H1 (cell line): ENCODE data around the gene VRK2. TPM values are rescaled to one million over a fixed set of nuclear protein-coding genes. Genes with fewer than 3 reads are reported as not detected.

Source experiments
- CTCF ChIA-PET: fragments of 300-600 bp; sonication (Branson Sonifier 250); formaldehyde crosslinking; loops from one replicate; lab custom pipeline; 2021; ENCODE audit not compliant: partially characterized antibody; lab: Charles Lee
- POLR2A ChIA-PET: fragments of 300-600 bp; sonication (Branson Sonifier 250); formaldehyde crosslinking; loops from one replicate; lab custom pipeline; 2021; ENCODE audit warnings: inconsistent platforms; ENCODE audit not compliant: partially characterized antibody; lab: Charles Lee
- DNase-seq, 2 experiments: peaks; one replicate each; pipeline versions ENCODE4 v3.0.0 to v3.0.0-alpha.2; 2010 to 2022; ENCODE audit warnings: low spot score in 2 of 2, low read depth in 1 of 2, mixed read lengths in 1 of 2
- FAIRE-seq: peaks from 2 replicates; lab custom pipeline; 2011; peaks lifted over from hg19 to GRCh38; lab: Jason Lieb, UNC
- H2AFZ ChIP-seq: 2 replicates; pipeline ENCODE4 v1.8.1; 2012; ENCODE audit warnings: low read length, inconsistent platforms
- H2AK5ac ChIP-seq: 2 replicates; pipeline ENCODE4 v1.6.1; 2013; ENCODE audit warnings: low read depth, low read length
- H2BK120ac ChIP-seq: replicated peaks from 2 replicates; pipeline ENCODE3; 2013; ENCODE audit warnings: low read depth, low read length, inconsistent platforms
- H2BK12ac ChIP-seq: 2 replicates; pipeline ENCODE4 v1.6.1; 2013; ENCODE audit warnings: low read depth, low read length
- H2BK15ac ChIP-seq: 2 replicates; pipeline ENCODE4 v1.6.1; 2013; ENCODE audit warnings: low read length
- H2BK20ac ChIP-seq: 2 replicates; pipeline ENCODE4 v1.6.1; 2013; ENCODE audit warnings: low read length
- H2BK5ac ChIP-seq: 2 replicates; pipeline ENCODE4 v1.6.1; 2013; ENCODE audit warnings: low read depth, low read length
- H3K14ac ChIP-seq: 2 replicates; pipeline ENCODE4 v1.6.1; 2013; ENCODE audit warnings: inconsistent platforms; ENCODE audit not compliant: insufficient read length
- H3K18ac ChIP-seq: 2 replicates; pipeline ENCODE4 v1.6.1; 2013; ENCODE audit warnings: low read length; ENCODE audit errors: extremely low read depth
- H3K23ac ChIP-seq: 2 replicates; pipeline ENCODE4 v1.6.1; 2013; ENCODE audit warnings: inconsistent platforms; ENCODE audit not compliant: insufficient read length
- H3K23me2 ChIP-seq: 2 replicates; pipeline ENCODE4 v1.6.1; 2013; ENCODE audit warnings: low read depth, low read length
- H3K27ac ChIP-seq: 2 replicates; pipeline ENCODE4 v1.6.1; 2011; ENCODE audit warnings: low read depth, low read length, inconsistent platforms
- H3K27me3 ChIP-seq, 4 experiments: replicated peaks in 1 of 4; 1 replicate in 1 of 4; 2 replicates in 3 of 4; pipeline versions ENCODE4 v1.6.1 to v1.8.1; 2011 to 2013; ENCODE audit warnings: low read length in 3 of 4, mild to moderate bottlenecking in 3 of 4, inconsistent platforms in 2 of 4, mixed read lengths in 2 of 4, moderate library complexity in 1 of 4; ENCODE audit not compliant: control insufficient read depth in 3 of 4, insufficient read depth in 3 of 4; ENCODE audit errors: extremely low read depth in 1 of 4
- H3K36me3 ChIP-seq, 4 experiments: 2 replicates each; pipeline versions ENCODE4 v1.6.1 to v1.8.1; 2011 to 2013; ENCODE audit warnings: mild to moderate bottlenecking in 4 of 4, low read length in 3 of 4, moderate library complexity in 2 of 4, control low read depth in 1 of 4, inconsistent platforms in 1 of 4; ENCODE audit not compliant: insufficient read depth in 4 of 4, control insufficient read depth in 2 of 4
- H3K4ac ChIP-seq: replicated peaks from 2 replicates; pipeline ENCODE3; 2013; ENCODE audit warnings: low read length, low read depth, mixed read lengths, inconsistent platforms; ENCODE audit not compliant: insufficient read length
- H3K4me1 ChIP-seq, 4 experiments: replicated peaks in 1 of 4; 1 replicate in 1 of 4; 2 replicates in 3 of 4; pipeline versions ENCODE4 v1.6.1 to v1.8.1; 2011 to 2013; ENCODE audit warnings: low read length in 3 of 4, inconsistent platforms in 2 of 4, mixed read lengths in 1 of 4; ENCODE audit not compliant: insufficient read depth in 4 of 4, control insufficient read depth in 3 of 4
- H3K4me2 ChIP-seq, 2 experiments: 2 replicates each; pipeline versions ENCODE4 v1.6.1 to v1.8.1; 2011 to 2013; ENCODE audit warnings: low read depth in 2 of 2, low read length in 2 of 2, control low read depth in 1 of 2, inconsistent platforms in 1 of 2, mild to moderate bottlenecking in 1 of 2; ENCODE audit not compliant: insufficient read depth in 1 of 2
- H3K4me3 ChIP-seq, 4 experiments: fragments of 200-600, 300-600 bp in 1 of 4; sonication (generic), shearing (Covaris generic), sonication (Bioruptor Twin) in 1 of 4; 2 replicates each; pipeline versions ENCODE4 v1.5.1 to v1.8.1; 2011 to 2016; ENCODE audit warnings: low read length in 4 of 4, low read depth in 3 of 4, control low read depth in 2 of 4, inconsistent platforms in 2 of 4, mild to moderate bottlenecking in 2 of 4, mixed read lengths in 1 of 4, moderate library complexity in 1 of 4; ENCODE audit not compliant: insufficient read depth in 2 of 4; ENCODE audit errors: extremely low read depth in 1 of 4
- H3K56ac ChIP-seq: replicated peaks from 2 replicates; pipeline ENCODE3; 2013; ENCODE audit warnings: low read depth, mild to moderate bottlenecking, mixed read lengths, low read length, inconsistent platforms; ENCODE audit not compliant: insufficient read length
- H3K79me1 ChIP-seq: 2 replicates; pipeline ENCODE4 v1.6.1; 2013; ENCODE audit warnings: low read depth, low read length, control low read depth
- H3K79me2 ChIP-seq, 2 experiments: 2 replicates each; pipeline versions ENCODE4 v1.6.1 to v1.8.1; 2012 to 2013; ENCODE audit warnings: low read length in 2 of 2, mild to moderate bottlenecking in 2 of 2, inconsistent platforms in 1 of 2; ENCODE audit not compliant: insufficient read depth in 2 of 2, control insufficient read depth in 1 of 2
- H3K9ac ChIP-seq, 4 experiments: replicated peaks in 1 of 4; 1 replicate in 1 of 4; 2 replicates in 3 of 4; pipeline versions ENCODE4 v1.6.1 to v1.8.1; 2011 to 2013; ENCODE audit warnings: low read depth in 3 of 4, low read length in 3 of 4, control low read depth in 2 of 4, mild to moderate bottlenecking in 2 of 4, moderate library complexity in 2 of 4, inconsistent platforms in 1 of 4; ENCODE audit errors: extremely low read depth in 1 of 4
- H3K9me3 ChIP-seq, 2 experiments: 2 replicates each; pipeline versions ENCODE4 v1.6.1 to v1.8.1; 2012 to 2013; ENCODE audit warnings: mild to moderate bottlenecking in 2 of 2, moderate library complexity in 2 of 2, control low read depth in 1 of 2, inconsistent platforms in 1 of 2, low read depth in 1 of 2, low read length in 1 of 2, mixed read lengths in 1 of 2; ENCODE audit not compliant: insufficient read depth in 2 of 2
- H4K20me1 ChIP-seq, 2 experiments: replicated peaks in 1 of 2; 2 replicates each; pipeline versions ENCODE3 to v1.8.1; 2011 to 2013; ENCODE audit warnings: inconsistent platforms in 2 of 2, low read length in 2 of 2, mild to moderate bottlenecking in 1 of 2; ENCODE audit not compliant: insufficient read depth in 2 of 2, control insufficient read depth in 1 of 2
- H4K5ac ChIP-seq: 2 replicates; pipeline ENCODE4 v1.6.1; 2013; ENCODE audit warnings: low read length, low read depth, mixed read lengths, inconsistent platforms; ENCODE audit not compliant: insufficient read length
- H4K8ac ChIP-seq: 2 replicates; pipeline ENCODE4 v1.8.0; 2013; ENCODE audit warnings: mild to moderate bottlenecking, moderate library complexity, low read length, inconsistent platforms; ENCODE audit not compliant: insufficient read depth; ENCODE audit errors: extremely low read depth
- H4K91ac ChIP-seq: replicated peaks from 2 replicates; pipeline ENCODE3; 2013; ENCODE audit warnings: low read length, mixed read lengths, inconsistent platforms; ENCODE audit not compliant: insufficient read length
- CHD2 ChIP-seq: IDR thresholded peaks from 2 replicates; pipeline ENCODE4 v1.6.1; 2012; ENCODE audit warnings: low read length, improper control_type of control experiment
- CREB1 ChIP-seq: IDR thresholded peaks from 2 replicates; pipeline ENCODE4 v1.6.1; 2012; ENCODE audit warnings: inconsistent platforms
- JUN ChIP-seq: IDR thresholded peaks from 2 replicates; pipeline ENCODE4 v1.6.1; 2011; ENCODE audit warnings: low read depth, mild to moderate bottlenecking, improper control_type of control experiment, low read length
- JUND ChIP-seq: IDR thresholded peaks from 2 replicates; pipeline ENCODE4 v1.6.1; 2011; ENCODE audit warnings: mild to moderate bottlenecking, improper control_type of control experiment, low read length
- KDM1A ChIP-seq: fragments of 200-600, 300-600 bp; sonication (generic); IDR thresholded peaks from 2 replicates; pipeline ENCODE4 v1.7.1; 2016; ENCODE audit warnings: mild to moderate bottlenecking, low read length, borderline replicate concordance
- KDM4A ChIP-seq: IDR thresholded peaks from one replicate; pipeline ENCODE4 v1.7.1; 2012; ENCODE audit warnings: low read depth, mild to moderate bottlenecking, moderate library complexity, low read length, inconsistent platforms; ENCODE audit not compliant: severe bottlenecking
- KDM5A ChIP-seq: fragments of 200-600 bp; IDR thresholded peaks from 2 replicates; pipeline ENCODE4 v1.7.1; 2012; ENCODE audit warnings: mild to moderate bottlenecking, low read length, inconsistent platforms, mixed read lengths
- MAX ChIP-seq: IDR thresholded peaks from 2 replicates; pipeline ENCODE4 v1.6.1; 2012; ENCODE audit warnings: inconsistent platforms
- NRF1 ChIP-seq: IDR thresholded peaks from 2 replicates; pipeline ENCODE4 v1.6.1; 2011; ENCODE audit warnings: mild to moderate bottlenecking, low read depth, low read length, improper control_type of control experiment
- PHF8 ChIP-seq: fragments of 200-600 bp; sonication (generic); conservative IDR thresholded peaks from 2 replicates; pipeline ENCODE4 v1.7.1; 2012; ENCODE audit warnings: low read depth, mild to moderate bottlenecking, inconsistent platforms, low read length, moderate library complexity
- POLR2AphosphoS5 ChIP-seq: IDR thresholded peaks from 2 replicates; pipeline ENCODE4 v1.6.1; 2011; ENCODE audit warnings: low read depth, low read length
- RBBP5 ChIP-seq: IDR thresholded peaks from 2 replicates; pipeline ENCODE4 v1.7.1; 2012; ENCODE audit warnings: low read depth, mild to moderate bottlenecking, inconsistent platforms, low read length, moderate library complexity, borderline replicate concordance
- RNF2 ChIP-seq: fragments of 200-900, 300-1000 bp; sonication (generic); IDR thresholded peaks from 2 replicates; pipeline ENCODE4 v1.7.1; 2016; ENCODE audit warnings: borderline replicate concordance, low read depth, mild to moderate bottlenecking, antibody characterized with exemption, low read length; ENCODE audit not compliant: poor library complexity, severe bottlenecking; ENCODE audit errors: missing control alignments
- SP4 ChIP-seq: IDR thresholded peaks from 2 replicates; pipeline ENCODE4 v1.6.1; 2012; ENCODE audit warnings: low read length, inconsistent platforms
- SRF ChIP-seq: IDR thresholded peaks from 2 replicates; pipeline ENCODE4 v1.6.1; 2011; ENCODE audit warnings: mild to moderate bottlenecking, low read depth, low read length, moderate library complexity
- USF2 ChIP-seq: IDR thresholded peaks from 2 replicates; pipeline ENCODE4 v1.6.1; 2011; ENCODE audit warnings: low read length, improper control_type of control experiment
- polyA plus RNA-seq, 7 experiments: library from polyadenylated mRNA; depleted of rRNA in 3 of 7; stranded (reverse) in 5 of 7; unstranded in 2 of 7; fragments of >200 nt in 5 of 7; fragments of 200-250 nt in 2 of 7; gene quantifications; 1 replicate in 5 of 7; 2 replicates in 1 of 7; 4 replicates in 1 of 7; pipeline versions ENCODE4 v1.2.1 to v1.2.3, GENCODE V29; 2011 to 2013; ENCODE audit warnings: missing spikeins in 2 of 7, mixed read lengths in 2 of 7
- total RNA-seq: library from RNA; stranded (reverse); fragmentation: NEBNext Ultra II Directional; extraction: Animal tissue kit (Norgen Biotek cat#: 25700); gene quantifications from 2 replicates; pipeline ENCODE4 v1.2.1, GENCODE V29; 2021

The VRK2 gene
- total and polyA plus RNA-seq, 2 of the 8 experiments (the other 6 are each of a cell fraction or from before 2014, with no cell fraction given) = 7.6 to 27.8 TPM

- Histone ChIP-seq H2BK120ac (no peak overlapping the region), H3K56ac (no peak overlapping the region), H3K18ac (no peak overlapping the region), H2BK12ac (no peak overlapping the region), H3K36me3 (no peaks in the 10 kb centered on the region), H3K79me2 (no peaks in the 10 kb centered on the region), H4K20me1 (no peaks in the 10 kb centered on the region), H4K8ac (no peak overlapping the region), H3K23me2 (no peaks in the 10 kb centered on the region), H2AFZ (no peak overlapping the region), H3K27ac (no peak overlapping the region), H3K23ac (no peak overlapping the region), H2BK5ac (no peak overlapping the region), H3K9me3 (no peaks in the 10 kb centered on the region), H3K4me1 (no peaks in the 10 kb centered on the region), H3K27me3 (no peaks in the 10 kb centered on the region), H4K5ac (no peak overlapping the region), H3K14ac (no peak overlapping the region), H2AK5ac (no peak overlapping the region), H2BK20ac (no peak overlapping the region), H3K9ac (no peak overlapping the region), H3K4me3 (no peak overlapping the region), H2BK15ac (no peak overlapping the region), H3K79me1 (no peaks in the 10 kb centered on the region), H3K4ac (no peak overlapping the region), H4K91ac (no peak overlapping the region), H3K4me2 (no peak overlapping the region)
- ChIA-PET CTCF (no interaction called here), POLR2A (no interaction called here)
- FAIRE-seq (no peak), DNase-seq (no peak)
- TF ChIP-seq CREB1 (no peak), KDM4A (no peak), KDM5A (no peak), MAX (no peak), SP4 (no peak), JUND (no peak), USF2 (no peak), PHF8 (no peak), RBBP5 (no peak), KDM1A (no peak), NRF1 (no peak), POLR2AphosphoS5 (no peak), SRF (no peak), CHD2 (no peak), RNF2 (no peak), JUN (no peak)
Measured at GRCh38 chr2:58101500-58101899, 54.9 kb downstream of the VRK2 start.
